ENCODE measurements around the gene ADD1. TPM values are rescaled to one million over a fixed set of nuclear protein-coding genes. Genes with fewer than 3 reads are reported as not detected.

Gene ADD1
- total and polyA plus RNA-seq, 4 donors, result 62.2 to 142 (median 83.4) TPM

- no peaks in the 10 kb centered on the region for H3K27me3 ChIP-seq (ENCODE audit: control insufficient read depth in 4 of 4, insufficient read depth in 4 of 4, low read length in 3 of 4)
- H3K9ac ChIP-seq (ENCODE audit: low read depth in 1 of 2, low read length in 2 of 2), result no peak overlapping the region
- H3K36me3 ChIP-seq (ENCODE audit: control insufficient read depth in 4 of 4, insufficient read depth in 3 of 4, low read depth in 1 of 4, low read length in 3 of 4), result peaks cover 6 to 28% (median 22%) of the 10 kb centered on the region in 4 donors
- peaks cover 0 to 11% (median 5%) of the 10 kb centered on the region in 4 donors for H3K4me1 ChIP-seq (ENCODE audit: control insufficient read depth in 4 of 4, insufficient read depth in 4 of 4, low read length in 3 of 4)
- TF ChIP-seq CTCF (IDR thresholded peaks at IDR 0.05; ENCODE audit: low read depth, low read length, missing input control) (no peak), FOXA2 (IDR thresholded peaks at IDR 0.05) (no peak), GABPA (IDR thresholded peaks at IDR 0.05 in 1 of 2, conservative IDR thresholded peaks at IDR 0.05 in 1 of 2) (no peak), YY1 (IDR thresholded peaks at IDR 0.05) (no peak), NR2F2 (IDR thresholded peaks at IDR 0.05) (no peak), RXRA (IDR thresholded peaks at IDR 0.05) (no peak), HNF4G (IDR thresholded peaks at IDR 0.05) (no peak), FOXA1 (IDR thresholded peaks at IDR 0.05) (no peak), TAF1 (conservative IDR thresholded peaks at IDR 0.05) (no peak)
- no peak overlapping the region for H3K4me3 ChIP-seq (ENCODE audit: low read depth in 1 of 3, low read length in 3 of 3)
- no peak overlapping the region for H3K27ac ChIP-seq (ENCODE audit: low read depth in 1 of 2, low read length in 2 of 2)
- H3K9me3 ChIP-seq (ENCODE audit: control insufficient read depth in 4 of 4, low read length in 3 of 4), result no peaks in the 10 kb centered on the region
- DNase-seq (ENCODE audit: low spot score), result no peak
- 87% methylated on average over 10 of the region's 10 CpGs for WGBS
Measured at GRCh38 chr4:2923141-2923551, 79.5 kb downstream of the ADD1 start.

GRCh38 chr4:2923668-2924173, 80.1 kb downstream of the ADD1 start:
- Histone ChIP-seq H3K27ac (ENCODE audit: low read depth in 1 of 2, low read length in 2 of 2) (no peak overlapping the region), H3K9me3 (ENCODE audit: control insufficient read depth in 4 of 4, low read length in 3 of 4) (no peaks in the 10 kb centered on the region), H3K4me1 (ENCODE audit: control insufficient read depth in 4 of 4, insufficient read depth in 4 of 4, low read length in 3 of 4) (peaks cover 0 to 11% (median 5%) of the 10 kb centered on the region in 4 donors), H3K36me3 (ENCODE audit: control insufficient read depth in 4 of 4, insufficient read depth in 3 of 4, low read depth in 1 of 4, low read length in 3 of 4) (peaks cover 12 to 31% (median 22%) of the 10 kb centered on the region in 4 donors), H3K4me3 (ENCODE audit: low read depth in 1 of 3, low read length in 3 of 3) (no peak overlapping the region), H3K9ac (ENCODE audit: low read depth in 1 of 2, low read length in 2 of 2) (no peak overlapping the region), H3K27me3 (ENCODE audit: control insufficient read depth in 4 of 4, insufficient read depth in 4 of 4, low read length in 3 of 4) (no peaks in the 10 kb centered on the region)
- no peak for DNase-seq (ENCODE audit: low spot score)
- TF ChIP-seq NR2F2 (IDR thresholded peaks at IDR 0.05) (no peak), RAD21 (IDR thresholded peaks at IDR 0.05) (no peak), HNF4A (conservative IDR thresholded peaks at IDR 0.05) (no peak), FOXA1 (IDR thresholded peaks at IDR 0.05) (no peak), REST (IDR thresholded peaks at IDR 0.05) (no peak), GABPA (IDR thresholded peaks at IDR 0.05 in 1 of 2, conservative IDR thresholded peaks at IDR 0.05 in 1 of 2) (no peak), EGR1 (IDR thresholded peaks at IDR 0.05; ENCODE audit: low read depth in 2 of 2) (no peak), FOXA2 (IDR thresholded peaks at IDR 0.05) (no peak), ATF3 (IDR thresholded peaks at IDR 0.05) (no peak), RXRA (IDR thresholded peaks at IDR 0.05) (no peak), MAX (IDR thresholded peaks at IDR 0.05) (no peak), ZBTB33 (IDR thresholded peaks at IDR 0.05) (no peak)
- WGBS, result 93% methylated on average over 16 of the region's 16 CpGs
